Mesenchymal stem cell (in vitro differentiated cells and primary cell): Measurements from ENCODE around the gene DDX52.
A peak's percentile ranks its signal among the peaks of the same experiment; 100 is the strongest.

Source experiments
- DNase-seq: peaks from one replicate; pipeline ENCODE4 v3.0.0-alpha.2; 2013
- H2AFZ ChIP-seq: one replicate; pipeline ENCODE4 v1.6.1; 2013; ENCODE audit warnings: low read depth, mild to moderate bottlenecking, control low read depth, inconsistent platforms, low read length, moderate library complexity
- H2AK5ac ChIP-seq: 2 replicates; pipeline ENCODE4 v1.6.1; 2013; ENCODE audit warnings: low read length, moderate library complexity, mild to moderate bottlenecking, inconsistent platforms; ENCODE audit not compliant: severe bottlenecking
- H2BK120ac ChIP-seq: one replicate; pipeline ENCODE4 v1.6.1; 2013; ENCODE audit warnings: low read depth, mild to moderate bottlenecking, inconsistent platforms, low read length, moderate library complexity
- H2BK12ac ChIP-seq, 2 experiments: one replicate each; pipeline ENCODE4 v1.6.1; 2013; ENCODE audit warnings: inconsistent platforms in 2 of 2, low read length in 2 of 2, mild to moderate bottlenecking in 2 of 2, moderate library complexity in 2 of 2, control low read depth in 1 of 2
- H2BK15ac ChIP-seq: one replicate; pipeline ENCODE4 v1.6.1; 2013; ENCODE audit warnings: mild to moderate bottlenecking, low read depth, inconsistent platforms; ENCODE audit not compliant: poor library complexity, severe bottlenecking
- H2BK5ac ChIP-seq: 2 replicates; pipeline ENCODE4 v1.6.1; 2013; ENCODE audit warnings: low read depth, mild to moderate bottlenecking, low read length, control low read depth, inconsistent platforms; ENCODE audit not compliant: poor library complexity, severe bottlenecking
- H3K14ac ChIP-seq, 2 experiments: one replicate each; pipeline ENCODE4 v1.6.1; 2013; ENCODE audit warnings: inconsistent platforms in 2 of 2, low read length in 2 of 2, control low read depth in 1 of 2, mild to moderate bottlenecking in 1 of 2, moderate library complexity in 1 of 2
- H3K18ac ChIP-seq, 2 experiments: one replicate each; pipeline ENCODE4 v1.6.1; 2013; ENCODE audit warnings: inconsistent platforms in 2 of 2, low read length in 2 of 2, control low read depth in 1 of 2, low read depth in 1 of 2, mild to moderate bottlenecking in 1 of 2
- H3K23ac ChIP-seq, 2 experiments: one replicate each; pipeline ENCODE4 v1.6.1; 2013; ENCODE audit warnings: inconsistent platforms in 2 of 2, low read length in 2 of 2, mild to moderate bottlenecking in 2 of 2, moderate library complexity in 2 of 2, control low read depth in 1 of 2
- H3K27ac ChIP-seq: 2 replicates; pipeline ENCODE4 v1.5.1; 2013; ENCODE audit warnings: mild to moderate bottlenecking, moderate library complexity, low read length, control low read depth, inconsistent platforms; ENCODE audit not compliant: poor library complexity, severe bottlenecking
- H3K27me3 ChIP-seq, 2 experiments: 2 replicates each; pipeline versions ENCODE4 v1.6.1 to v1.7.0; 2013; ENCODE audit warnings: low read length in 2 of 2, mild to moderate bottlenecking in 2 of 2, moderate library complexity in 2 of 2, control low read depth in 1 of 2, inconsistent platforms in 1 of 2; ENCODE audit not compliant: control insufficient read depth in 1 of 2, insufficient read depth in 1 of 2
- H3K36me3 ChIP-seq, 2 experiments: 2 replicates each; pipeline versions ENCODE4 v1.6.1 to v1.7.0; 2013; ENCODE audit warnings: low read length in 2 of 2, control low read depth in 1 of 2, inconsistent platforms in 1 of 2, low read depth in 1 of 2, mild to moderate bottlenecking in 1 of 2; ENCODE audit not compliant: insufficient read depth in 2 of 2, control insufficient read depth in 1 of 2
- H3K4ac ChIP-seq, 2 experiments: one replicate each; pipeline ENCODE4 v1.6.1; 2013; ENCODE audit warnings: inconsistent platforms in 2 of 2, low read length in 2 of 2, mild to moderate bottlenecking in 2 of 2, moderate library complexity in 2 of 2, control low read depth in 1 of 2, low read depth in 1 of 2
- H3K4me1 ChIP-seq: 2 replicates; pipeline ENCODE4 v1.6.1; 2013; ENCODE audit warnings: low read depth, low read length, control low read depth; ENCODE audit not compliant: control insufficient read depth, insufficient read depth
- H3K4me2 ChIP-seq: 2 replicates; pipeline ENCODE4 v1.6.1; 2013; ENCODE audit warnings: low read length, mild to moderate bottlenecking, inconsistent platforms; ENCODE audit not compliant: poor library complexity, severe bottlenecking
- H3K4me3 ChIP-seq, 2 experiments: 2 replicates each; pipeline versions ENCODE4 v1.5.1 to v1.7.0; 2013; ENCODE audit warnings: low read length in 2 of 2, mild to moderate bottlenecking in 2 of 2, control low read depth in 1 of 2, low read depth in 1 of 2; ENCODE audit not compliant: insufficient read depth in 1 of 2
- H3K79me1 ChIP-seq: replicated peaks from 2 replicates; pipeline ENCODE4 v1.6.1; 2013; ENCODE audit warnings: mild to moderate bottlenecking, control low read depth, low read length, inconsistent platforms; ENCODE audit not compliant: poor library complexity, severe bottlenecking
- H3K9ac ChIP-seq: 2 replicates; pipeline ENCODE4 v1.7.0; 2013; ENCODE audit warnings: mild to moderate bottlenecking, low read length, moderate library complexity
- H3K9me3 ChIP-seq: 2 replicates; pipeline ENCODE4 v1.7.0; 2013; ENCODE audit warnings: mild to moderate bottlenecking, low read length; ENCODE audit not compliant: control insufficient read depth
- H4K8ac ChIP-seq: one replicate; pipeline ENCODE4 v1.6.1; 2013; ENCODE audit warnings: inconsistent platforms, mild to moderate bottlenecking, low read length, moderate library complexity
- H4K91ac ChIP-seq: one replicate; pipeline ENCODE4 v1.6.1; 2013; ENCODE audit warnings: mild to moderate bottlenecking, low read length, inconsistent platforms
- WGBS: methylation state at CpG from one replicate; pipeline ENCODE4 v1.1.7; 2013; ENCODE audit warnings: mixed read lengths; 5-methylcytosine and 5-hydroxymethylcytosine counted together

The DDX52 gene

GRCh38 chr17:37671824-37672547 lies 28.7 kb upstream of the DDX52 start:
- H2BK120ac ChIP-seq = peak overlapping the region; percentile 38
- peak overlapping the region; percentile 92 for H3K27ac ChIP-seq
- H3K23ac ChIP-seq = no peak overlapping the region
- H2BK5ac ChIP-seq = peak overlapping the region; percentile 68
- H3K79me1 ChIP-seq = no peaks in the 10 kb centered on the region
- H3K27me3 ChIP-seq = peaks cover 0 to 10% of the 10 kb centered on the region in 2 experiments
- no peak overlapping the region for H3K4me2 ChIP-seq
- peak overlapping the region; percentile 86 for H4K8ac ChIP-seq
- peak overlapping the region; percentile 56 for H3K9ac ChIP-seq
- WGBS = 24% methylated on average over 2 of the region's 2 CpGs
- H2AFZ ChIP-seq = no peak overlapping the region
- H3K4me1 ChIP-seq = peaks cover 24% of the 10 kb centered on the region
- H3K9me3 ChIP-seq = no peaks in the 10 kb centered on the region
- H2BK15ac ChIP-seq = no peak overlapping the region
- no peaks in the 10 kb centered on the region for H3K36me3 ChIP-seq
- no peak overlapping the region for H3K14ac ChIP-seq
- peak overlapping the region in 1 of 2 experiments; percentile 47 for H2BK12ac ChIP-seq
- H3K18ac ChIP-seq = peak overlapping the region in 1 of 2 experiments; percentile 2
- peak; percentile 92 for DNase-seq
- H3K4ac ChIP-seq = no peak overlapping the region
- peak overlapping the region; percentile 77 for H2AK5ac ChIP-seq
- H3K4me3 ChIP-seq = peak overlapping the region in 1 of 2 experiments; percentile 23
- no peak overlapping the region for H4K91ac ChIP-seq

GRCh38 chr17:37671028-37671823 lies 28.0 kb upstream of the DDX52 start:
- no peak overlapping the region for H3K23ac ChIP-seq
- no peak overlapping the region for H4K91ac ChIP-seq
- peak overlapping the region in 1 of 2 experiments; percentile 23 for H3K4me3 ChIP-seq
- peak overlapping the region; percentile 86 for H4K8ac ChIP-seq
- H3K79me1 ChIP-seq = no peaks in the 10 kb centered on the region
- DNase-seq = no peak
- H2BK15ac ChIP-seq = no peak overlapping the region
- no peak overlapping the region for H2AFZ ChIP-seq
- peak overlapping the region; percentile 33 for H3K9ac ChIP-seq
- H3K36me3 ChIP-seq = no peaks in the 10 kb centered on the region
- no peak overlapping the region for H3K14ac ChIP-seq
- H3K27ac ChIP-seq = peak overlapping the region; percentile 89
- H2AK5ac ChIP-seq = peak overlapping the region; percentile 78
- no peak overlapping the region for H3K4ac ChIP-seq
- 93% methylated on average over 9 of the region's 9 CpGs for WGBS
- peaks cover 0 to 2% of the 10 kb centered on the region in 2 experiments for H3K27me3 ChIP-seq
- H3K9me3 ChIP-seq = no peaks in the 10 kb centered on the region
- peak overlapping the region in 1 of 2 experiments; percentile 2 for H2BK12ac ChIP-seq
- peak overlapping the region; percentile 68 for H2BK5ac ChIP-seq
- H2BK120ac ChIP-seq = no peak overlapping the region
- peak overlapping the region; percentile 50 to 71 for H3K18ac ChIP-seq
- no peak overlapping the region for H3K4me2 ChIP-seq
- H3K4me1 ChIP-seq = peaks cover 20% of the 10 kb centered on the region

- Histone ChIP-seq H3K4me1 (peaks cover 16% of the 10 kb centered on the region), H3K27me3 (no peaks in the 10 kb centered on the region), H3K27ac (no peak overlapping the region), H2BK5ac (no peak overlapping the region), H3K4me3 (no peak overlapping the region), H3K18ac (no peak overlapping the region), H3K23ac (no peak overlapping the region), H3K9me3 (no peaks in the 10 kb centered on the region), H4K91ac (no peak overlapping the region), H2BK15ac (no peak overlapping the region), H2AFZ (no peak overlapping the region), H4K8ac (no peak overlapping the region), H3K79me1 (no peaks in the 10 kb centered on the region), H2BK120ac (no peak overlapping the region), H2BK12ac (no peak overlapping the region), H3K14ac (no peak overlapping the region), H3K36me3 (no peaks in the 10 kb centered on the region), H2AK5ac (no peak overlapping the region), H3K9ac (no peak overlapping the region), H3K4ac (no peak overlapping the region), H3K4me2 (no peak overlapping the region)
- no peak for DNase-seq
- 80% methylated on average over 1 of the region's 1 CpG for WGBS
Observed at GRCh38 chr17:37667039-37667438, 23.8 kb upstream of the DDX52 start.

GRCh38 chr17:37664214-37664613 lies 21.0 kb upstream of the DDX52 start:
- Histone ChIP-seq H2BK15ac (no peak overlapping the region), H4K91ac (no peak overlapping the region), H3K9me3 (no peaks in the 10 kb centered on the region), H3K4ac (no peak overlapping the region), H2AK5ac (no peak overlapping the region), H2BK120ac (no peak overlapping the region), H3K4me3 (no peak overlapping the region), H3K4me1 (peaks cover 3% of the 10 kb centered on the region), H4K8ac (no peak overlapping the region), H3K18ac (no peak overlapping the region), H2BK5ac (no peak overlapping the region), H2AFZ (no peak overlapping the region), H3K27ac (no peak overlapping the region), H3K27me3 (no peaks in the 10 kb centered on the region), H3K9ac (no peak overlapping the region), H3K14ac (no peak overlapping the region), H3K4me2 (no peak overlapping the region), H3K23ac (no peak overlapping the region), H3K36me3 (no peaks in the 10 kb centered on the region), H2BK12ac (no peak overlapping the region), H3K79me1 (no peaks in the 10 kb centered on the region)
- DNase-seq = no peak
- WGBS = 78% methylated on average over 3 of the region's 3 CpGs
